Panc1 (cell line): ENCODE measurements around the gene AKT3.

ENCODE experiments used
- CTCF ChIP-seq: fragments of 450-650 bp; IDR thresholded peaks from 2 replicates; pipeline ENCODE4 v1.5.1; 2017; ENCODE audit warnings: mild to moderate bottlenecking
- SIN3A ChIP-seq: IDR thresholded peaks from 2 replicates; pipeline ENCODE4 v1.6.1; 2012; ENCODE audit warnings: low read depth, mild to moderate bottlenecking, low read length, moderate library complexity, borderline replicate concordance; ENCODE audit not compliant: insufficient read depth

- no peak for TF ChIP-seq CTCF
- no peak for TF ChIP-seq SIN3A
These were observed 351.9 kb downstream of the AKT3 start for GRCh38 chr1:243497939-243498681.
